NB4 (cell line): Measurements from ENCODE around the gene FRAT1.

Source experiments
- CTCF ChIP-seq: IDR thresholded peaks from one replicate; pipeline ENCODE4 v1.5.1; 2012; ENCODE audit warnings: low read depth, low read length
- MAX ChIP-seq: IDR thresholded peaks from 2 replicates; pipeline ENCODE4 v1.6.1; 2011; ENCODE audit warnings: low read depth, low read length
- POLR2A ChIP-seq: IDR thresholded peaks from 2 replicates; pipeline ENCODE4 v1.6.1; 2011; ENCODE audit warnings: mild to moderate bottlenecking; ENCODE audit not compliant: insufficient read length; ENCODE audit errors: extremely low read depth

- TF ChIP-seq POLR2A (no peak), MAX (no peak), CTCF (no peak)
These were observed 10.9 kb upstream of the FRAT1 start for GRCh38 chr10:97307866-97308780.
